Suprapubic skin (tissue), 3 donors: Measurements from ENCODE around the gene COL19A1.

Experiments
- CTCF ChIP-seq, 2 donors: fragments of 200-600 bp in 1 of 2; fragments of 450-650 bp in 1 of 2; sonication (generic) in 1 of 2; IDR thresholded peaks; one replicate each; pipeline ENCODE4 v1.5.1; 2016 to 2019; ENCODE audit warnings: antibody characterized with exemption in 2 of 2, mild to moderate bottlenecking in 1 of 2, moderate library complexity in 1 of 2
- POLR2A ChIP-seq, 2 donors: fragments of 450-650 bp; IDR thresholded peaks; one replicate each; pipeline ENCODE4 v1.6.1; 2017; ENCODE audit warnings: antibody characterized with exemption in 2 of 2, mild to moderate bottlenecking in 2 of 2, moderate library complexity in 2 of 2

- TF ChIP-seq POLR2A (IDR thresholded peaks at IDR 0.05), result no peak
- no peak for TF ChIP-seq CTCF (IDR thresholded peaks at IDR 0.05)
Observed at GRCh38 chr6:70099732-70100131, 233.4 kb downstream of the COL19A1 start.
